GM19025 (cell line): ENCODE data around the gene DOK6.

Experiments
- ATAC-seq: cut with Tn5 transposase; IDR thresholded peaks from one replicate; pipeline ENCODE4 v1.9.1; 2021; ENCODE audit warnings: mild to moderate bottlenecking, low read depth, moderate library complexity; ENCODE audit not compliant: unreplicated experiment

The DOK6 gene

GRCh38 chr18:69531973-69532372, 131.3 kb downstream of the DOK6 start:
- ATAC-seq = no peak

- no peak for ATAC-seq
These were observed 136.5 kb downstream of the DOK6 start for GRCh38 chr18:69537183-69537582.

GRCh38 chr18:69538849-69539248, 138.2 kb downstream of the DOK6 start:
- ATAC-seq = no peak

GRCh38 chr18:69539404-69539803, 138.7 kb downstream of the DOK6 start:
- no peak for ATAC-seq

- no peak for ATAC-seq
These were observed 155.5 kb downstream of the DOK6 start for GRCh38 chr18:69556228-69556627.

GRCh38 chr18:69557282-69557681, 156.6 kb downstream of the DOK6 start:
- ATAC-seq = no peak

GRCh38 chr18:69558052-69558451, 157.4 kb downstream of the DOK6 start:
- ATAC-seq = no peak

- no peak for ATAC-seq
These were observed 158.9 kb downstream of the DOK6 start for GRCh38 chr18:69559604-69560003.

GRCh38 chr18:69564602-69565001, 163.9 kb downstream of the DOK6 start:
- ATAC-seq = no peak

GRCh38 chr18:69567813-69568488, 167.3 kb downstream of the DOK6 start:
- ATAC-seq = no peak

- no peak for ATAC-seq
These were observed 168.4 kb downstream of the DOK6 start for GRCh38 chr18:69569133-69569532.

- no peak for ATAC-seq
These were observed 173.7 kb downstream of the DOK6 start for GRCh38 chr18:69574401-69574800.

- peak; percentile 74 for ATAC-seq
These were observed 179.4 kb downstream of the DOK6 start for GRCh38 chr18:69580107-69580506.

GRCh38 chr18:69584429-69584828, 183.7 kb downstream of the DOK6 start:
- ATAC-seq = no peak

- ATAC-seq = no peak
These were observed 185.0 kb downstream of the DOK6 start for GRCh38 chr18:69585696-69586095.

- ATAC-seq = no peak
These were observed 185.8 kb downstream of the DOK6 start for GRCh38 chr18:69586537-69586936.

GRCh38 chr18:69588301-69588700, 187.6 kb downstream of the DOK6 start:
- no peak for ATAC-seq

GRCh38 chr18:69590150-69590549, 189.5 kb downstream of the DOK6 start:
- ATAC-seq = no peak

GRCh38 chr18:69596345-69596744, 195.7 kb downstream of the DOK6 start:
- no peak for ATAC-seq

GRCh38 chr18:69597561-69597960, 196.9 kb downstream of the DOK6 start:
- no peak for ATAC-seq

- ATAC-seq = no peak
These were observed 198.7 kb downstream of the DOK6 start for GRCh38 chr18:69599377-69599776.

- no peak for ATAC-seq
These were observed 211.6 kb downstream of the DOK6 start for GRCh38 chr18:69612242-69612641.

- no peak for ATAC-seq
These were observed 215.4 kb downstream of the DOK6 start for GRCh38 chr18:69616114-69616513.
